Upper lobe of left lung (tissue), 4 donors: ENCODE measurements around the gene PRIMPOL.

Source experiments
- CTCF ChIP-seq, 6 experiments: fragments of 450-650 bp in 4 of 6; fragments of 200-600 bp in 2 of 6; sonication (generic) in 2 of 6; IDR thresholded peaks; one replicate each; pipeline ENCODE4 v1.5.1; 2016 to 2019; ENCODE audit warnings: antibody characterized with exemption in 6 of 6
- EP300 ChIP-seq, 4 donors: sonication (generic); formaldehyde crosslinking; IDR thresholded peaks; one replicate each; pipeline ENCODE4 v1.5.1; 2017; ENCODE audit warnings: antibody characterized with exemption in 4 of 4, control low read depth in 2 of 4
- POLR2A ChIP-seq, 4 donors: fragments of 450-650 bp; IDR thresholded peaks; one replicate each; pipeline ENCODE4 v1.5.1; 2016 to 2017; ENCODE audit warnings: antibody characterized with exemption in 4 of 4, mild to moderate bottlenecking in 2 of 4
- POLR2AphosphoS5 ChIP-seq, 2 donors: sonication (generic); formaldehyde crosslinking; IDR thresholded peaks; one replicate each; pipeline ENCODE4 v1.5.1; 2017; ENCODE audit warnings: antibody characterized with exemption in 2 of 2

GRCh38 chr4:184689681-184690080, 40.1 kb downstream of the PRIMPOL start:
- TF ChIP-seq POLR2AphosphoS5 (IDR thresholded peaks at IDR 0.05) (no peak), CTCF (IDR thresholded peaks at IDR 0.05) (no peak), EP300 (IDR thresholded peaks at IDR 0.05) (no peak), POLR2A (IDR thresholded peaks at IDR 0.05) (no peak)
